HepG2 (cell line): ENCODE data around the gene PIEZO2.

Source experiments
- BRCA1 ChIP-seq: sonication (generic); formaldehyde crosslinking; IDR thresholded peaks from 2 replicates; pipeline ENCODE4 v1.4.0; 2020; ENCODE audit warnings: missing genetic modification reagents
- CTCF ChIP-seq: sonication (generic); formaldehyde crosslinking; IDR thresholded peaks from 2 replicates; pipeline ENCODE4 v1.5.0; 2020; ENCODE audit warnings: mild to moderate bottlenecking, missing genetic modification reagents, moderate library complexity
- GABPA ChIP-seq, 2 experiments: IDR thresholded peaks; 2 replicates each; pipeline ENCODE4 v1.6.1; 2011 to 2016; ENCODE audit warnings: low read depth in 2 of 2, low read length in 1 of 2, missing biosample characterization in 1 of 2, missing genetic modification characterization in 1 of 2
- MEIS2 ChIP-seq: sonication (generic); formaldehyde crosslinking; IDR thresholded peaks from 2 replicates; pipeline ENCODE4 v1.9.0; 2021; ENCODE audit warnings: mild to moderate bottlenecking, missing genetic modification reagents
- MYC ChIP-seq: sonication (generic); formaldehyde crosslinking; IDR thresholded peaks from 2 replicates; pipeline ENCODE4 v1.9.0; 2021; ENCODE audit warnings: missing genetic modification reagents, borderline replicate concordance
- ZNF776 ChIP-seq: sonication (generic); formaldehyde crosslinking; IDR thresholded peaks from 2 replicates; pipeline ENCODE4 v1.4.0; 2020; ENCODE audit warnings: mild to moderate bottlenecking, missing genetic modification reagents
- TF ChIP-seq, protein P1 (sequence below): sonication (generic); formaldehyde crosslinking; IDR thresholded peaks from 2 replicates; pipeline ENCODE4 v1.4.0; 2020; ENCODE audit warnings: low read depth, missing genetic modification reagents

DNA sequence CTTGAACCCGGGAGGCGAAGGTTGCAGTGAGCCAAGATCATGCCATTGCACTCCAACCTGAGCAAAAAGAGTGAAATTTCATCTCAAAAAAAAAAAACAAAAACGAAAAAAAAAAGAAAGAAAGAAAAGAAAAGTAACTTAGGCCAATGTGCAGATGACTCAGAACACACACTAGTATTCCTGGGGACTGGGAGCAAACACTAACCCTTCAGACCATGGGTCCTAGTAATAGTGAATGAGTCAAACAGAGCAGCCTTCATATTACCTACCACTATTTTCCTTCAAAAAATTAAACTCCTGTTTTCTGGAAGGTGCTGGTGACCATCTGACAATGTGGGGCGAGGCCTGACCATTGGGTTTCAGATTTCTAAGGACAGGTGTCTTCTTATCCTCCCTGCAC, 253.4 kb downstream of the PIEZO2 start:
- TF ChIP-seq, protein P1, sequence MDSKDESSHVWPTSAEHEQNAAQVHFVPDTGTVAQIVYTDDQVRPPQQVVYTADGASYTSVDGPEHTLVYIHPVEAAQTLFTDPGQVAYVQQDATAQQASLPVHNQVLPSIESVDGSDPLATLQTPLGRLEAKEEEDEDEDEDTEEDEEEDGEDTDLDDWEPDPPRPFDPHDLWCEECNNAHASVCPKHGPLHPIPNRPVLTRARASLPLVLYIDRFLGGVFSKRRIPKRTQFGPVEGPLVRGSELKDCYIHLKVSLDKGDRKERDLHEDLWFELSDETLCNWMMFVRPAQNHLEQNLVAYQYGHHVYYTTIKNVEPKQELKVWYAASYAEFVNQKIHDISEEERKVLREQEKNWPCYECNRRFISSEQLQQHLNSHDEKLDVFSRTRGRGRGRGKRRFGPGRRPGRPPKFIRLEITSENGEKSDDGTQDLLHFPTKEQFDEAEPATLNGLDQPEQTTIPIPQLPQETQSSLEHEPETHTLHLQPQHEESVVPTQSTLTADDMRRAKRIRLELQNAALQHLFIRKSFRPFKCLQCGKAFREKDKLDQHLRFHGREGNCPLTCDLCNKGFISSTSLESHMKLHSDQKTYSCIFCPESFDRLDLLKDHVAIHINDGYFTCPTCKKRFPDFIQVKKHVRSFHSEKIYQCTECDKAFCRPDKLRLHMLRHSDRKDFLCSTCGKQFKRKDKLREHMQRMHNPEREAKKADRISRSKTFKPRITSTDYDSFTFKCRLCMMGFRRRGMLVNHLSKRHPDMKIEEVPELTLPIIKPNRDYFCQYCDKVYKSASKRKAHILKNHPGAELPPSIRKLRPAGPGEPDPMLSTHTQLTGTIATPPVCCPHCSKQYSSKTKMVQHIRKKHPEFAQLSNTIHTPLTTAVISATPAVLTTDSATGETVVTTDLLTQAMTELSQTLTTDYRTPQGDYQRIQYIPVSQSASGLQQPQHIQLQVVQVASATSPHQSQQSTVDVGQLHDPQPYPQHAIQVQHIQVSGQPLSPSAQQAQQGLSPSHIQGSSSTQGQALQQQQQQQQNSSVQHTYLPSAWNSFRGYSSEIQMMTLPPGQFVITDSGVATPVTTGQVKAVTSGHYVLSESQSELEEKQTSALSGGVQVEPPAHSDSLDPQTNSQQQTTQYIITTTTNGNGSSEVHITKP (CRISPR knock-in tag): no peak
- TF ChIP-seq CTCF (CRISPR knock-in tag): no peak
- no peak for TF ChIP-seq GABPA (IDR thresholded peaks at IDR 0.05; ENCODE audit: low read depth, low read length)
- TF ChIP-seq GABPA (CRISPR knock-in tag; IDR thresholded peaks at IDR 0.05; ENCODE audit: low read depth): no peak
- TF ChIP-seq MYC (CRISPR knock-in tag): no peak
- TF ChIP-seq MEIS2 (CRISPR knock-in tag): no peak
- no peak for TF ChIP-seq ZNF776 (CRISPR knock-in tag)
- no peak for TF ChIP-seq BRCA1 (CRISPR knock-in tag)
